ENCODE data around the gene TMEM253. TPM values are rescaled to one million over a fixed set of nuclear protein-coding genes. Genes with fewer than 3 reads are reported as not detected.

The TMEM253 gene
- total and polyA plus RNA-seq, 9 of the 15 experiments (the other 6 are each of a cell fraction or from before 2014, with no cell fraction given): 0.11 to 0.61 (median 0.26) TPM; not detected in 3

DNA sequence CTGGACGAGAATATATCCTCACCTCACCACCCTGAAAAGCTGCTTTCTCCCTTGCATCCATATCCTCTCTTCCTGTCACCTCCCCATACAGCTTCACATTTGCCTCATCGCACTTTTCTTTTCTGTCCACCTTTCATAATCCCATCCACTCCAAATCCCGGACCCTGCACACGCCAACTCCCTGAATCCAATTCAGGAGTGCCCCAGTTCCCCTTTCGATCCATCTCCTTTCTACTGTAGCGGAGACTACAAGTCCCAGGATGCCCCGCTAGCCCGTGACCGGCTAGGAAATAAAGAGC lies 2.5 kb downstream of the TMEM253 start (continued):
- TF ChIP-seq, protein P1, sequence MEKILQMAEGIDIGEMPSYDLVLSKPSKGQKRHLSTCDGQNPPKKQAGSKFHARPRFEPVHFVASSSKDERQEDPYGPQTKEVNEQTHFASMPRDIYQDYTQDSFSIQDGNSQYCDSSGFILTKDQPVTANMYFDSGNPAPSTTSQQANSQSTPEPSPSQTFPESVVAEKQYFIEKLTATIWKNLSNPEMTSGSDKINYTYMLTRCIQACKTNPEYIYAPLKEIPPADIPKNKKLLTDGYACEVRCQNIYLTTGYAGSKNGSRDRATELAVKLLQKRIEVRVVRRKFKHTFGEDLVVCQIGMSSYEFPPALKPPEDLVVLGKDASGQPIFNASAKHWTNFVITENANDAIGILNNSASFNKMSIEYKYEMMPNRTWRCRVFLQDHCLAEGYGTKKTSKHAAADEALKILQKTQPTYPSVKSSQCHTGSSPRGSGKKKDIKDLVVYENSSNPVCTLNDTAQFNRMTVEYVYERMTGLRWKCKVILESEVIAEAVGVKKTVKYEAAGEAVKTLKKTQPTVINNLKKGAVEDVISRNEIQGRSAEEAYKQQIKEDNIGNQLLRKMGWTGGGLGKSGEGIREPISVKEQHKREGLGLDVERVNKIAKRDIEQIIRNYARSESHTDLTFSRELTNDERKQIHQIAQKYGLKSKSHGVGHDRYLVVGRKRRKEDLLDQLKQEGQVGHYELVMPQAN (IDR thresholded peaks at IDR 0.05; ENCODE audit: borderline replicate concordance): no peak
- TF ChIP-seq, protein P2, sequence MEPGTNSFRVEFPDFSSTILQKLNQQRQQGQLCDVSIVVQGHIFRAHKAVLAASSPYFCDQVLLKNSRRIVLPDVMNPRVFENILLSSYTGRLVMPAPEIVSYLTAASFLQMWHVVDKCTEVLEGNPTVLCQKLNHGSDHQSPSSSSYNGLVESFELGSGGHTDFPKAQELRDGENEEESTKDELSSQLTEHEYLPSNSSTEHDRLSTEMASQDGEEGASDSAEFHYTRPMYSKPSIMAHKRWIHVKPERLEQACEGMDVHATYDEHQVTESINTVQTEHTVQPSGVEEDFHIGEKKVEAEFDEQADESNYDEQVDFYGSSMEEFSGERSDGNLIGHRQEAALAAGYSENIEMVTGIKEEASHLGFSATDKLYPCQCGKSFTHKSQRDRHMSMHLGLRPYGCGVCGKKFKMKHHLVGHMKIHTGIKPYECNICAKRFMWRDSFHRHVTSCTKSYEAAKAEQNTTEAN (CRISPR knock-in tag; IDR thresholded peaks at IDR 0.05): no peak
- TF ChIP-seq ARNT (IDR thresholded peaks at IDR 0.05) (0 out of 4 replicates have a peak, but pooled peaks of 1 of the 2 experiments have one; percentile 22), CSDE1 (IDR thresholded peaks at IDR 0.05) (0 out of 4 replicates have a peak, but pooled peaks of 1 of the 2 experiments have one; percentile 16)
- TF ChIP-seq, protein P3, sequence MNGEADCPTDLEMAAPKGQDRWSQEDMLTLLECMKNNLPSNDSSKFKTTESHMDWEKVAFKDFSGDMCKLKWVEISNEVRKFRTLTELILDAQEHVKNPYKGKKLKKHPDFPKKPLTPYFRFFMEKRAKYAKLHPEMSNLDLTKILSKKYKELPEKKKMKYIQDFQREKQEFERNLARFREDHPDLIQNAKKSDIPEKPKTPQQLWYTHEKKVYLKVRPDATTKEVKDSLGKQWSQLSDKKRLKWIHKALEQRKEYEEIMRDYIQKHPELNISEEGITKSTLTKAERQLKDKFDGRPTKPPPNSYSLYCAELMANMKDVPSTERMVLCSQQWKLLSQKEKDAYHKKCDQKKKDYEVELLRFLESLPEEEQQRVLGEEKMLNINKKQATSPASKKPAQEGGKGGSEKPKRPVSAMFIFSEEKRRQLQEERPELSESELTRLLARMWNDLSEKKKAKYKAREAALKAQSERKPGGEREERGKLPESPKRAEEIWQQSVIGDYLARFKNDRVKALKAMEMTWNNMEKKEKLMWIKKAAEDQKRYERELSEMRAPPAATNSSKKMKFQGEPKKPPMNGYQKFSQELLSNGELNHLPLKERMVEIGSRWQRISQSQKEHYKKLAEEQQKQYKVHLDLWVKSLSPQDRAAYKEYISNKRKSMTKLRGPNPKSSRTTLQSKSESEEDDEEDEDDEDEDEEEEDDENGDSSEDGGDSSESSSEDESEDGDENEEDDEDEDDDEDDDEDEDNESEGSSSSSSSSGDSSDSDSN (IDR thresholded peaks at IDR 0.05; ENCODE audit: borderline replicate concordance in 1 of 2, low read depth in 2 of 2, low read length in 2 of 2): 0 out of 4 replicates have a peak, but pooled peaks of 1 of the 2 experiments have one; percentile 23

Measured in K562 (cell line).